OCI-LY7 (cell line): ENCODE data around the gene CHGA. TPM values are rescaled to one million over a fixed set of nuclear protein-coding genes. Genes with fewer than 3 reads are reported as not detected.

Experiments
- Bru-seq: library from RNA; stranded (reverse); fragments of 400-500 nt; gene quantifications from one replicate; lab custom pipeline; 2021; lab: Mats Ljungman, UMichigan
- BruChase-seq, 2 experiments: library from RNA; stranded (reverse); fragments of 400-500 nt; gene quantifications; one replicate each; lab custom pipeline; 2021; lab: Mats Ljungman, UMichigan
- BruUV-seq: library from RNA; stranded (reverse); fragments of 400-500 nt; replicated peaks from 2 replicates; lab custom pipeline; 2021; lab: Mats Ljungman, UMichigan
- CTCF ChIA-PET: fragments of 300-600 bp; sonication (Branson Sonifier 250); formaldehyde crosslinking; loops from one replicate; lab custom pipeline; 2022; ENCODE audit warnings: antibody characterized with exemption; ENCODE audit not compliant: unreplicated experiment; lab: Charles Lee
- POLR2A ChIA-PET: fragments of 300-600 bp; sonication (Branson Sonifier 250); formaldehyde crosslinking; loops from one replicate; lab custom pipeline; 2022; ENCODE audit warnings: antibody characterized with exemption; lab: Charles Lee
- DNase-seq: peaks from one replicate; pipeline ENCODE4 v3.0.0-alpha.2; 2015; ENCODE audit warnings: low spot score
- H2AFZ ChIP-seq: fragments of 200-600 bp; sonication (generic), shearing (Covaris generic); 2 replicates; pipeline ENCODE4 v1.6.1; 2014; ENCODE audit warnings: mild to moderate bottlenecking, antibody characterized with exemption, low read length, moderate library complexity
- H3K27ac ChIP-seq: fragments of 200-600 bp; sonication (generic); 2 replicates; pipeline ENCODE4 v1.5.1; 2014; ENCODE audit warnings: mixed run types, low read depth, mild to moderate bottlenecking, moderate library complexity, low read length, inconsistent platforms; ENCODE audit not compliant: poor library complexity, severe bottlenecking
- H3K36me3 ChIP-seq: fragments of 200-600 bp; sonication (generic); 2 replicates; pipeline ENCODE4 v1.6.1; 2014; ENCODE audit warnings: mild to moderate bottlenecking, antibody characterized with exemption, low read length, moderate library complexity, mixed read lengths; ENCODE audit not compliant: insufficient read depth
- H3K4me1 ChIP-seq: fragments of 200-600 bp; sonication (generic); 2 replicates; pipeline ENCODE4 v1.5.1; 2014; ENCODE audit warnings: mild to moderate bottlenecking, low read length; ENCODE audit not compliant: insufficient read depth, poor library complexity, severe bottlenecking
- H3K4me2 ChIP-seq: fragments of 200-600 bp; sonication (generic); 2 replicates; pipeline ENCODE4 v1.6.1; 2014; ENCODE audit warnings: mild to moderate bottlenecking, low read length
- H3K4me3 ChIP-seq: fragments of 200-600 bp; sonication (generic); 2 replicates; pipeline ENCODE4 v1.5.1; 2014; ENCODE audit warnings: mild to moderate bottlenecking, low read depth, low read length; ENCODE audit not compliant: poor library complexity, severe bottlenecking
- H3K79me2 ChIP-seq: fragments of 200-600 bp; sonication (generic); 2 replicates; pipeline ENCODE4 v1.6.1; 2016; ENCODE audit warnings: low read depth, mild to moderate bottlenecking, low read length, moderate library complexity, mixed read lengths; ENCODE audit not compliant: insufficient read depth
- H3K9me2 ChIP-seq: fragments of 200-600 bp; sonication (generic); 2 replicates; pipeline ENCODE4 v1.6.1; 2016; ENCODE audit warnings: mild to moderate bottlenecking, low read length, mixed read lengths; ENCODE audit not compliant: insufficient read depth
- H3K9me3 ChIP-seq: fragments of 200-600 bp; sonication (generic); 2 replicates; pipeline ENCODE4 v1.6.1; 2014; ENCODE audit warnings: mild to moderate bottlenecking, mixed run types, low read length, mixed read lengths
- H4K20me1 ChIP-seq: fragments of 200-600 bp; sonication (generic); 2 replicates; pipeline ENCODE4 v1.6.1; 2014; ENCODE audit warnings: mild to moderate bottlenecking, antibody characterized with exemption, low read length, moderate library complexity, mixed read lengths; ENCODE audit not compliant: insufficient read depth
- CTCF ChIP-seq: fragments of 200-600 bp; sonication (generic); conservative IDR thresholded peaks from 2 replicates; pipeline ENCODE4 v1.5.1; 2014; ENCODE audit warnings: mild to moderate bottlenecking, antibody characterized with exemption, low read length, moderate library complexity, mixed read lengths
- EZH2phosphoT487 ChIP-seq: fragments of 200-600 bp; sonication (generic); IDR thresholded peaks from 2 replicates; pipeline ENCODE4 v1.6.1; 2018; ENCODE audit warnings: low read depth, borderline replicate concordance, mild to moderate bottlenecking, mixed run types, antibody characterized with exemption, low read length, moderate library complexity, mixed read lengths
- intact Hi-C: fragments of 100-400 bp; cut with micrococcal nuclease; formaldehyde crosslinking; loops from one replicate; pipeline ENCODE4 v1.10.0; 2022; ENCODE audit not compliant: unreplicated experiment
- long read RNA-seq: library from polyadenylated mRNA; stranded (forward); transcript quantifications from one replicate; pipeline ENCODE4 v2.0.0, GENCODE V29; 2022
- total RNA-seq, 2 experiments: library from RNA; depleted of rRNA in 1 of 2; stranded (reverse); fragments of >200 nt in 1 of 2; shearing (Covaris generic) in 1 of 2; gene quantifications; 2 replicates each; pipeline ENCODE4 v1.2.3, GENCODE V29; 2014 to 2022

Gene CHGA
- total RNA-seq (2014; rRNA removed; shearing (Covaris generic)) (not detected in 2 replicates), total RNA-seq (2022) (0.57 TPM in 1 of 2 replicates, not detected in the other), Bru-seq, nascent RNA (percentile 21 among the genes with signal in this experiment), BruChase-seq, experiment 1, labeled RNA remaining after a 6-hour chase (not detected), BruChase-seq, experiment 2, labeled RNA remaining after a 2-hour chase (percentile 12 among the genes with signal in this experiment)
- long read RNA-seq, result 0 reads

- intact Hi-C loops, result no loop called here
- peak; percentile 37 for DNase-seq
- Histone ChIP-seq H3K4me2 (peak within 1 kb of the TSS; percentile 72), H3K79me2 (no peaks in the 10 kb centered on the region), H3K4me1 (peaks cover 60% of the 10 kb centered on the region), H3K9me2 (no peaks in the 10 kb centered on the region), H3K36me3 (no peaks in the 10 kb centered on the region), H3K4me3 (peak within 1 kb of the TSS; percentile 17), H4K20me1 (no peaks in the 10 kb centered on the region), H3K27ac (peak within 1 kb of the TSS; percentile 67), H3K9me3 (no peaks in the 10 kb centered on the region), H2AFZ (no peak within 1 kb of the TSS; the same call in 1 of the 2 replicates)
- ChIA-PET CTCF (no interaction called here), POLR2A (no interaction called here)
- no TSS peak for BruUV-seq
- no peak for TF ChIP-seq EZH2phosphoT487
Measured at GRCh38 chr14:92922883-92923743, at the start of gene CHGA. TSS of gene CHGA (plus strand) at chr14:92923150. CDS start at chr14:92923360, 210 bp downstream.

GRCh38 chr14:92874962-92875661 lies 47.8 kb upstream of the CHGA start:
- Histone ChIP-seq H2AFZ (no peak overlapping the region), H3K79me2 (no peaks in the 10 kb centered on the region), H4K20me1 (no peaks in the 10 kb centered on the region), H3K36me3 (no peaks in the 10 kb centered on the region), H3K4me3 (no peak overlapping the region), H3K27ac (no peak overlapping the region), H3K9me3 (no peaks in the 10 kb centered on the region), H3K9me2 (no peaks in the 10 kb centered on the region), H3K4me1 (no peaks in the 10 kb centered on the region), H3K4me2 (no peak overlapping the region)
- TF ChIP-seq EZH2phosphoT487 (no peak), CTCF (no peak)
- CTCF ChIA-PET, result no interaction called here
- BruUV-seq, result no TSS peak
- no peak for DNase-seq
- intact Hi-C loops, result no loop called here
- POLR2A ChIA-PET, result no interaction called here

GRCh38 chr14:92877757-92878431 lies 45.1 kb upstream of the CHGA start:
- Histone ChIP-seq H3K4me2 (no peak overlapping the region), H3K27ac (no peak overlapping the region), H3K4me1 (no peaks in the 10 kb centered on the region), H3K36me3 (no peaks in the 10 kb centered on the region), H3K4me3 (no peak overlapping the region), H3K9me2 (no peaks in the 10 kb centered on the region), H3K79me2 (no peaks in the 10 kb centered on the region), H2AFZ (no peak overlapping the region), H3K9me3 (no peaks in the 10 kb centered on the region), H4K20me1 (no peaks in the 10 kb centered on the region)
- no TSS peak for BruUV-seq
- ChIA-PET POLR2A (no interaction called here), CTCF (no interaction called here)
- TF ChIP-seq EZH2phosphoT487, result no peak
- no peak for TF ChIP-seq CTCF
- intact Hi-C loops, result no loop called here
- no peak for DNase-seq
